ENCODE measurements around the gene IFITM10.
A peak's percentile ranks its signal among the peaks of the same experiment; 100 is the strongest.

The IFITM10 gene

GRCh38 chr11:1750481-1750839 is at the start of gene IFITM10:
TSS of gene IFITM10 (minus strand) at chr11:1750595. CDS start at chr11:1750442, 153 bp downstream.
- Histone ChIP-seq H3K36me3 (peaks cover 25 to 37% (median 36%) of the 10 kb centered on the region in 3 donors), H3K4me3 (peak within 1 kb of the TSS; percentile 62 to 85), H3K4me1 (peaks cover 0 to 67% (median 53%) of the 10 kb centered on the region in 4 donors), H3K9me3 (no peaks in the 10 kb centered on the region), H3K27me3 (no peaks in the 10 kb centered on the region), H3K27ac (peak within 1 kb of the TSS; percentile 88 to 91)
- intact Hi-C loops (cut with DNase I; ENCODE audit: low total_unique reads), result loop anchor here (10.0 kb wide), 1 partner anchor 186 kb away; no protein-coding TSS in a partner anchor
- peak in 1 of 2 donors; percentile 85 for DNase-seq
- TF ChIP-seq, protein P1, sequence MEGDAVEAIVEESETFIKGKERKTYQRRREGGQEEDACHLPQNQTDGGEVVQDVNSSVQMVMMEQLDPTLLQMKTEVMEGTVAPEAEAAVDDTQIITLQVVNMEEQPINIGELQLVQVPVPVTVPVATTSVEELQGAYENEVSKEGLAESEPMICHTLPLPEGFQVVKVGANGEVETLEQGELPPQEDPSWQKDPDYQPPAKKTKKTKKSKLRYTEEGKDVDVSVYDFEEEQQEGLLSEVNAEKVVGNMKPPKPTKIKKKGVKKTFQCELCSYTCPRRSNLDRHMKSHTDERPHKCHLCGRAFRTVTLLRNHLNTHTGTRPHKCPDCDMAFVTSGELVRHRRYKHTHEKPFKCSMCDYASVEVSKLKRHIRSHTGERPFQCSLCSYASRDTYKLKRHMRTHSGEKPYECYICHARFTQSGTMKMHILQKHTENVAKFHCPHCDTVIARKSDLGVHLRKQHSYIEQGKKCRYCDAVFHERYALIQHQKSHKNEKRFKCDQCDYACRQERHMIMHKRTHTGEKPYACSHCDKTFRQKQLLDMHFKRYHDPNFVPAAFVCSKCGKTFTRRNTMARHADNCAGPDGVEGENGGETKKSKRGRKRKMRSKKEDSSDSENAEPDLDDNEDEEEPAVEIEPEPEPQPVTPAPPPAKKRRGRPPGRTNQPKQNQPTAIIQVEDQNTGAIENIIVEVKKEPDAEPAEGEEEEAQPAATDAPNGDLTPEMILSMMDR (IDR thresholded peaks at IDR 0.05), result no peak

DNA sequence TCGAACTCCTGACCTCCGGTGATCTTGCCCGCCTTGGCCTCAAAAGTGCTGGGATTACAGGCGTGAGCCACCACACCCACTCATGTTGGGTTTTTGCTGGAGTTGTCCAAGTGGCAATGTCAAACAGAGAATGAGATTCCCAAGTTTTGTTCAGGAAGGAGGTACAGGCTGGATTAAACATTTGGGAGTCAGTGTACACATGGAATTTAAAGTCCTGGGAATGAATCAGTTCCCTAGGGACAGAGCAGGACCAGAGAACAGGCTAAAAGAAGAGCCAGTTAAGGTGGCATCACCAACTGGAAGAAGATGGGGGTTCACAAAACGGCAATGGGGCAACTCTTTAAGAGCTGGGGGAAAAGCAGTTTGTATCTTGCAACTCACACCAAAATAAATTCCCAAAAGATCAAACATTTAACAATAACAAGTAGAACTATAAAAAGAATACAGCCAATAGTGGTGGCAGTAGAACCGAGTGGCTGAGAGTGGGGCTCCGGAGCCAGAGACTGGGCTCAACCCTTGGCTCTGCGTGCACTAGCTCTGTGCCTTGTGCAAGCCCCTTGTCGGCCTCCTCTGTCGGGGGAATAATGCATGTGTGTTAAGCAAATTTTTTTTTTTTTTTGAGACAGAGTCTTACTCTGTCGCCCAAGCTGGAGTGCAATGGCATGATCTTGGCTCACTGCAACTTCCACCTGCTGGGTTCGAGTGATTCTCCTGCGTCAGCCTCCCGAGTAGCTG is 47.2 kb upstream of the IFITM10 start:
- no peaks in the 10 kb centered on the region for H3K4me1 ChIP-seq
- intact Hi-C loops (cut with DNase I; ENCODE audit: low total_unique reads), result no loop called here
- no peak for DNase-seq
- no peaks in the 10 kb centered on the region for H3K9me3 ChIP-seq
- TF ChIP-seq, protein P1 (IDR thresholded peaks at IDR 0.05), result no peak
- peaks cover 0 to 22% of the 10 kb centered on the region in 2 donors for H3K27me3 ChIP-seq
- no peaks in the 10 kb centered on the region for H3K36me3 ChIP-seq
- no peak overlapping the region for H3K4me3 ChIP-seq
- no peak overlapping the region for H3K27ac ChIP-seq

- Histone ChIP-seq H3K27me3 (peaks cover 0 to 22% of the 10 kb centered on the region in 2 donors), H3K4me3 (no peak overlapping the region), H3K27ac (no peak overlapping the region), H3K36me3 (no peaks in the 10 kb centered on the region), H3K9me3 (no peaks in the 10 kb centered on the region), H3K4me1 (no peaks in the 10 kb centered on the region)
- TF ChIP-seq, protein P1 (IDR thresholded peaks at IDR 0.05), result no peak
- intact Hi-C loops (cut with DNase I; ENCODE audit: low total_unique reads), result no loop called here
- DNase-seq, result no peak
Measured at GRCh38 chr11:1796413-1797011, 46.1 kb upstream of the IFITM10 start.

DNA sequence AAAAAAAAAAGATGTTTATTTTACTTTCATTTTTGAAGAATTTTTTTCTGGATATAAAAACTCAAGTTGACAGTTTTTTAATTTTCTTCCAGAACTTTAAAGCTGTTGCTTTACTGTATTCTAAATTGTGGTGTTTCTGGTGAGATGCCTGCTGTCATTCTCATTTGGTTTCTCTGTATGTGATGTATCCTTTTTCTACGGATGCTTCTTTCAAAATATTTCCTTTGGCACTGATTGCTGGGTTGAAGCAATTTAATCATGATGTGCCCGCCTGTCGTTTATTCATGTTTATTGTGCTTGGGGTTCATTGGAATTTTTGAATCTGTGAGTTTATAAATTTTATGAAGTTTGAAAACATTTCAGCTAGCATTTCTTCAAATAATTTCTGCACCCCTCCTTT is 42.7 kb upstream of the IFITM10 start:
- TF ChIP-seq, protein P1 (IDR thresholded peaks at IDR 0.05), result no peak
- no peaks in the 10 kb centered on the region for H3K9me3 ChIP-seq
- peaks cover 0 to 13% of the 10 kb centered on the region in 2 donors for H3K27me3 ChIP-seq
- no peak overlapping the region for H3K4me3 ChIP-seq
- H3K27ac ChIP-seq, result no peak overlapping the region
- no peaks in the 10 kb centered on the region for H3K36me3 ChIP-seq
- intact Hi-C loops (cut with DNase I; ENCODE audit: low total_unique reads), result no loop called here
- H3K4me1 ChIP-seq, result no peaks in the 10 kb centered on the region
- no peak for DNase-seq

- Histone ChIP-seq H3K4me1 (no peaks in the 10 kb centered on the region), H3K4me3 (no peak overlapping the region), H3K36me3 (no peaks in the 10 kb centered on the region), H3K27me3 (peaks cover 0 to 13% of the 10 kb centered on the region in 2 donors), H3K9me3 (no peaks in the 10 kb centered on the region), H3K27ac (no peak overlapping the region)
- no peak for DNase-seq
- intact Hi-C loops (cut with DNase I; ENCODE audit: low total_unique reads), result no loop called here
- TF ChIP-seq, protein P1 (IDR thresholded peaks at IDR 0.05), result no peak
Measured at GRCh38 chr11:1792461-1792860, 42.1 kb upstream of the IFITM10 start.

All from tibial artery (tissue), 4 donors.